ENCODE results near the gene NXPH4.

DNA sequence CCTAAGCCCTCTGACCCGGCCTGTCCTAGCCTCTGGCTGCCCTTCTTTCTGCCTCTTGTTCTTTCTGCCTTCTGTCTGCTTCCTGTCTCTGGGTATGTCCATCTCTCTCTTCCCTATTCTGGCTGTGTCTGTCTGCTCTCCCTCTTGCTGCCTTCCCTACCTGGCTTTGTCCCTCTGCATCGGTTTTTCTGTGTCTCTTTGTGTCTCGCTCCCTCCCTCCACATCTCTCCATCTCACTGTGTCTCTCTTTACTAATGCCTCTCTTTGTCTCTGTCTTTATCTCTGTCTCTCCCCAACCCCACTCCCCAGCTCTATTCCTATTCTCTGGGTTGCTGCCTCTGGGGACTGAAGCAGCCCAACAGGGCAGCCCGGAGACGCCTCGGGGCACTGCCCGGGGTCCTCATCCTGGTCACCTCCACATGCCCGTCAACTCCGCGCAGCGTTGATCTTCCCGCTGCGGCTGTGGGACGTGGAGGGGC lies 23.0 kb downstream of the NXPH4 start:
- no peak for TF ChIP-seq CEBPB (IDR thresholded peaks at IDR 0.05)
- TF ChIP-seq, protein P1, sequence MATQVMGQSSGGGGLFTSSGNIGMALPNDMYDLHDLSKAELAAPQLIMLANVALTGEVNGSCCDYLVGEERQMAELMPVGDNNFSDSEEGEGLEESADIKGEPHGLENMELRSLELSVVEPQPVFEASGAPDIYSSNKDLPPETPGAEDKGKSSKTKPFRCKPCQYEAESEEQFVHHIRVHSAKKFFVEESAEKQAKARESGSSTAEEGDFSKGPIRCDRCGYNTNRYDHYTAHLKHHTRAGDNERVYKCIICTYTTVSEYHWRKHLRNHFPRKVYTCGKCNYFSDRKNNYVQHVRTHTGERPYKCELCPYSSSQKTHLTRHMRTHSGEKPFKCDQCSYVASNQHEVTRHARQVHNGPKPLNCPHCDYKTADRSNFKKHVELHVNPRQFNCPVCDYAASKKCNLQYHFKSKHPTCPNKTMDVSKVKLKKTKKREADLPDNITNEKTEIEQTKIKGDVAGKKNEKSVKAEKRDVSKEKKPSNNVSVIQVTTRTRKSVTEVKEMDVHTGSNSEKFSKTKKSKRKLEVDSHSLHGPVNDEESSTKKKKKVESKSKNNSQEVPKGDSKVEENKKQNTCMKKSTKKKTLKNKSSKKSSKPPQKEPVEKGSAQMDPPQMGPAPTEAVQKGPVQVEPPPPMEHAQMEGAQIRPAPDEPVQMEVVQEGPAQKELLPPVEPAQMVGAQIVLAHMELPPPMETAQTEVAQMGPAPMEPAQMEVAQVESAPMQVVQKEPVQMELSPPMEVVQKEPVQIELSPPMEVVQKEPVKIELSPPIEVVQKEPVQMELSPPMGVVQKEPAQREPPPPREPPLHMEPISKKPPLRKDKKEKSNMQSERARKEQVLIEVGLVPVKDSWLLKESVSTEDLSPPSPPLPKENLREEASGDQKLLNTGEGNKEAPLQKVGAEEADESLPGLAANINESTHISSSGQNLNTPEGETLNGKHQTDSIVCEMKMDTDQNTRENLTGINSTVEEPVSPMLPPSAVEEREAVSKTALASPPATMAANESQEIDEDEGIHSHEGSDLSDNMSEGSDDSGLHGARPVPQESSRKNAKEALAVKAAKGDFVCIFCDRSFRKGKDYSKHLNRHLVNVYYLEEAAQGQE (IDR thresholded peaks at IDR 0.05; ENCODE audit: low read depth) = no peak
- TF ChIP-seq YY1 (IDR thresholded peaks at IDR 0.05; ENCODE audit: low read depth) = no peak
- TF ChIP-seq, protein P2, sequence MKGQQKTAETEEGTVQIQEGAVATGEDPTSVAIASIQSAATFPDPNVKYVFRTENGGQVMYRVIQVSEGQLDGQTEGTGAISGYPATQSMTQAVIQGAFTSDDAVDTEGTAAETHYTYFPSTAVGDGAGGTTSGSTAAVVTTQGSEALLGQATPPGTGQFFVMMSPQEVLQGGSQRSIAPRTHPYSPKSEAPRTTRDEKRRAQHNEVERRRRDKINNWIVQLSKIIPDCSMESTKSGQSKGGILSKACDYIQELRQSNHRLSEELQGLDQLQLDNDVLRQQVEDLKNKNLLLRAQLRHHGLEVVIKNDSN (IDR thresholded peaks at IDR 0.05) = no peak
- no peak for TF ChIP-seq CREB1 (IDR thresholded peaks at IDR 0.05; ENCODE audit: low read depth)
- no peak for TF ChIP-seq EP300 (IDR thresholded peaks at IDR 0.05; ENCODE audit: borderline replicate concordance)
- TF ChIP-seq TAF1 (IDR thresholded peaks at IDR 0.05; ENCODE audit: low read depth) = no peak
- TF ChIP-seq TCF12 (IDR thresholded peaks at IDR 0.05; ENCODE audit: low read depth) = no peak
- TF ChIP-seq ZBTB7A (IDR thresholded peaks at IDR 0.05; ENCODE audit: low read depth) = no peak
- no peak for TF ChIP-seq FOXM1 (IDR thresholded peaks at IDR 0.05; ENCODE audit: borderline replicate concordance, low read depth)
